HepG2 (cell line): ENCODE results near the gene SIRT1. TPM values are rescaled to one million over a fixed set of nuclear protein-coding genes. Genes with fewer than 3 reads are reported as not detected.

Experiments used
- AGO2 ChIP-seq: fragments of 200-400 bp; formaldehyde crosslinking; optimal IDR thresholded peaks from 2 replicates; pipeline ENCODE3; 2017; ENCODE audit warnings: mild to moderate bottlenecking, low read depth, low read length, moderate library complexity
- FOXO4 ChIP-seq: sonication (generic); formaldehyde crosslinking; conservative IDR thresholded peaks from 2 replicates; pipeline ENCODE4 v1.8.1; 2023; ENCODE audit warnings: missing genetic modification reagents
- GATAD1 ChIP-seq: IDR thresholded peaks from 2 replicates; pipeline ENCODE4 v1.6.1; 2016; ENCODE audit warnings: missing genetic modification reagents, missing compliant biosample characterization
- HNRNPH1 ChIP-seq: fragments of 200-400 bp; formaldehyde crosslinking; optimal IDR thresholded peaks from 2 replicates; pipeline ENCODE3; 2017; ENCODE audit warnings: mild to moderate bottlenecking, low read depth, low read length
- JUND ChIP-seq: sonication (generic); formaldehyde crosslinking; IDR thresholded peaks from 2 replicates; pipeline ENCODE4 v1.8.0; 2022; ENCODE audit warnings: mild to moderate bottlenecking, missing genetic modification reagents
- MAZ ChIP-seq, 2 experiments: sonication (generic) in 1 of 2; formaldehyde crosslinking in 1 of 2; IDR thresholded peaks; 2 replicates each; pipeline versions ENCODE4 v1.5.0 to v1.6.1; 2012 to 2020; ENCODE audit warnings: low read depth in 2 of 2, mild to moderate bottlenecking in 2 of 2, borderline replicate concordance in 1 of 2, improper control_type of control experiment in 1 of 2, low read length in 1 of 2, missing genetic modification reagents in 1 of 2, moderate library complexity in 1 of 2
- MEIS1 ChIP-seq: sonication (generic); formaldehyde crosslinking; IDR thresholded peaks from 2 replicates; pipeline ENCODE4 v1.9.0; 2021; ENCODE audit warnings: mild to moderate bottlenecking, missing genetic modification reagents, moderate library complexity, borderline replicate concordance
- NCOA1 ChIP-seq: sonication (generic); formaldehyde crosslinking; IDR thresholded peaks from 2 replicates; pipeline ENCODE4 v1.9.0; 2021; ENCODE audit warnings: missing genetic modification reagents
- RCOR2 ChIP-seq: IDR thresholded peaks from 2 replicates; pipeline ENCODE4 v1.6.1; 2016; ENCODE audit warnings: missing biosample characterization, missing genetic modification reagents
- SMARCE1 ChIP-seq: fragments of 450-650 bp; IDR thresholded peaks from 2 replicates; pipeline ENCODE4 v1.6.1; 2017; ENCODE audit warnings: borderline replicate concordance
- SRY ChIP-seq: sonication (generic); formaldehyde crosslinking; IDR thresholded peaks from 2 replicates; pipeline ENCODE4 v1.8.0; 2022; ENCODE audit warnings: mild to moderate bottlenecking, missing genetic modification reagents
- STAG1 ChIP-seq: sonication (generic); formaldehyde crosslinking; IDR thresholded peaks from 2 replicates; pipeline ENCODE4 v1.4.0; 2020; ENCODE audit warnings: missing genetic modification reagents
- TCF7L2 ChIP-seq: IDR thresholded peaks from 2 replicates; pipeline ENCODE4 v1.6.1; 2011; ENCODE audit warnings: mild to moderate bottlenecking, low read depth, low read length, moderate library complexity
- ZBTB43 ChIP-seq: sonication (generic); formaldehyde crosslinking; conservative IDR thresholded peaks from 2 replicates; pipeline ENCODE4 v1.4.0; 2020; ENCODE audit warnings: missing genetic modification reagents
- ZBTB44 ChIP-seq: sonication (generic); formaldehyde crosslinking; IDR thresholded peaks from 2 replicates; pipeline ENCODE4 v1.4.0; 2020; ENCODE audit warnings: missing genetic modification reagents
- ZBTB8A ChIP-seq: sonication (generic); formaldehyde crosslinking; IDR thresholded peaks from 2 replicates; pipeline ENCODE4 v1.4.0; 2020; ENCODE audit warnings: mild to moderate bottlenecking, low read depth, missing genetic modification reagents, borderline replicate concordance
- ZNF281 ChIP-seq: sonication (generic); formaldehyde crosslinking; IDR thresholded peaks from 2 replicates; pipeline ENCODE4 v1.4.0; 2020; ENCODE audit warnings: missing genetic modification reagents, borderline replicate concordance
- ZNF350 ChIP-seq: sonication (generic); formaldehyde crosslinking; IDR thresholded peaks from 2 replicates; pipeline ENCODE4 v1.4.0; 2020; ENCODE audit warnings: mild to moderate bottlenecking, low read depth, missing genetic modification reagents, borderline replicate concordance
- ZNF44 ChIP-seq: sonication (generic); formaldehyde crosslinking; IDR thresholded peaks from 2 replicates; pipeline ENCODE4 v1.5.1; 2020; ENCODE audit warnings: mild to moderate bottlenecking, missing genetic modification reagents
- ZNF549 ChIP-seq: sonication (generic); formaldehyde crosslinking; IDR thresholded peaks from 2 replicates; pipeline ENCODE4 v1.5.0; 2020; ENCODE audit warnings: missing genetic modification reagents
- ZNF552 ChIP-seq: sonication (generic); formaldehyde crosslinking; IDR thresholded peaks from 2 replicates; pipeline ENCODE4 v1.9.0; 2022; ENCODE audit warnings: missing genetic modification reagents, mild to moderate bottlenecking, borderline replicate concordance
- ZNF614 ChIP-seq: IDR thresholded peaks from 2 replicates; pipeline ENCODE4 v1.6.1; 2018; ENCODE audit warnings: missing biosample characterization, missing genetic modification reagents, inconsistent platforms, borderline replicate concordance
- ZNF672 ChIP-seq: sonication (generic); formaldehyde crosslinking; IDR thresholded peaks from 2 replicates; pipeline ENCODE4 v1.8.1; 2022; ENCODE audit warnings: missing genetic modification reagents
- ZNF768 ChIP-seq: sonication (generic); formaldehyde crosslinking; IDR thresholded peaks from 2 replicates; pipeline ENCODE4 v1.4.0; 2020; ENCODE audit warnings: missing genetic modification reagents
- polyA plus RNA-seq, 8 experiments: library from polyadenylated mRNA; depleted of rRNA in 3 of 8; stranded (reverse) in 7 of 8; unstranded in 1 of 8; fragments of >200 nt; fragmentation: Illumina TruSeq in 4 of 8; extraction: Trizol in 4 of 8; gene quantifications; 2 replicates each; pipeline versions ENCODE4 v1.2.1 to v1.2.3, GENCODE V29; 2011 to 2016; ENCODE audit warnings: low read depth in 4 of 8, missing spikeins in 1 of 8, mixed read lengths in 1 of 8; ENCODE audit not compliant: insufficient read depth in 1 of 8
- total RNA-seq, 5 experiments: library from RNA; depleted of rRNA; stranded (reverse); fragments of >200 nt; fragmentation: Illumina TruSeq; extraction: Trizol; gene quantifications; 2 replicates each; pipeline ENCODE4 v1.2.3, GENCODE V29; 2016; ENCODE audit warnings: low read depth in 1 of 5

SIRT1 gene
- total and polyA plus RNA-seq, 2 of the 13 experiments (the other 11 are each of a cell fraction or from before 2014, with no cell fraction given): 9.4 to 10.2 TPM

GRCh38 chr10:67884313-67884841 is at the start of gene SIRT1 (continued):
- TF ChIP-seq MAZ (IDR thresholded peaks at IDR 0.05; ENCODE audit: borderline replicate concordance, low read depth, low read length) (peak; percentile 92; the same call in 1 of the 2 replicates), MAZ (CRISPR knock-in tag; IDR thresholded peaks at IDR 0.05; ENCODE audit: low read depth) (peak; percentile 76), ZNF552 (CRISPR knock-in tag) (no peak; the same call in 1 of the 2 replicates), NCOA1 (CRISPR knock-in tag) (no peak), HNRNPH1 (no peak), ZNF281 (CRISPR knock-in tag) (peak; percentile 57; the same call in 1 of the 2 replicates), AGO2 (no peak), ZBTB43 (CRISPR knock-in tag) (peak; percentile 86), ZNF768 (CRISPR knock-in tag) (peak; percentile 39; the same call in 1 of the 2 replicates), ZNF614 (CRISPR knock-in tag) (peak; percentile 82), SMARCE1 (no peak), ZBTB44 (CRISPR knock-in tag) (peak; percentile 83; the same call in 1 of the 2 replicates), ZNF350 (peak; percentile 82), MEIS1 (CRISPR knock-in tag) (no peak; the same call in 1 of the 2 replicates), ZNF672 (CRISPR knock-in tag) (no peak), ZNF44 (peak; percentile 76; the same call in 1 of the 2 replicates), STAG1 (no peak; the same call in 1 of the 2 replicates), ZBTB8A (CRISPR knock-in tag) (no peak), GATAD1 (CRISPR knock-in tag) (peak; percentile 80), SRY (CRISPR knock-in tag) (peak; percentile 69; the same call in 1 of the 2 replicates), RCOR2 (CRISPR knock-in tag) (no peak), ZNF549 (CRISPR knock-in tag) (no peak), FOXO4 (CRISPR knock-in tag) (no peak), TCF7L2 (no peak), JUND (CRISPR knock-in tag) (no peak)
